Daoy (cell line): ENCODE results near the gene GRIA1. TPM values are rescaled to one million over a fixed set of nuclear protein-coding genes. Genes with fewer than 3 reads are reported as not detected.

ENCODE experiments used
- DNase-seq: peaks from one replicate; pipeline ENCODE4 v3.0.0-alpha.2; 2015; ENCODE audit warnings: low read depth
- total RNA-seq: library from RNA; depleted of rRNA; stranded (reverse); fragments of >200 nt; shearing (Covaris generic); gene quantifications from 2 replicates; pipeline ENCODE4 v1.2.3, GENCODE V29; 2014

The GRIA1 gene
- total RNA-seq, 1 experiment from 2014 or later = not detected

- no peak for DNase-seq
Observed at GRCh38 chr5:153780876-153781705, 290.6 kb downstream of the GRIA1 start.

GRCh38 chr5:153782589-153783361, 292.3 kb downstream of the GRIA1 start:
- no peak for DNase-seq

GRCh38 chr5:153783362-153783658, 292.8 kb downstream of the GRIA1 start:
- no peak for DNase-seq

- no peak for DNase-seq
Observed at GRCh38 chr5:153784277-153784676, 293.8 kb downstream of the GRIA1 start.

- no peak for DNase-seq
Observed at GRCh38 chr5:153791339-153791738, 300.9 kb downstream of the GRIA1 start.

GRCh38 chr5:153792305-153792704, 301.8 kb downstream of the GRIA1 start:
- no peak for DNase-seq

GRCh38 chr5:153793699-153794098, 303.2 kb downstream of the GRIA1 start:
- no peak for DNase-seq

- no peak for DNase-seq
Observed at GRCh38 chr5:153794327-153794726, 303.9 kb downstream of the GRIA1 start.

GRCh38 chr5:153796527-153796926, 306.1 kb downstream of the GRIA1 start:
- no peak for DNase-seq

- DNase-seq = no peak
Observed at GRCh38 chr5:153797484-153797883, 307.0 kb downstream of the GRIA1 start.

- DNase-seq = no peak
Observed at GRCh38 chr5:153798830-153799229, 308.4 kb downstream of the GRIA1 start.

- DNase-seq = no peak
Observed at GRCh38 chr5:153799466-153799865, 309.0 kb downstream of the GRIA1 start.

GRCh38 chr5:153802050-153802821, 311.8 kb downstream of the GRIA1 start:
- no peak for DNase-seq

GRCh38 chr5:153807801-153808200, 317.3 kb downstream of the GRIA1 start:
- DNase-seq = no peak

- no peak for DNase-seq
Observed at GRCh38 chr5:153809166-153809565, 318.7 kb downstream of the GRIA1 start.

GRCh38 chr5:153813901-153814300, 323.4 kb downstream of the GRIA1 start:
- DNase-seq = no peak

GRCh38 chr5:153816870-153817269, 326.4 kb downstream of the GRIA1 start:
- DNase-seq = no peak

- DNase-seq = no peak
Observed at GRCh38 chr5:153818626-153819025, 328.2 kb downstream of the GRIA1 start.

GRCh38 chr5:153823036-153823435, 332.6 kb downstream of the GRIA1 start:
- DNase-seq = no peak

- DNase-seq = no peak
Observed at GRCh38 chr5:153824909-153825308, 334.4 kb downstream of the GRIA1 start.

- DNase-seq = no peak
Observed at GRCh38 chr5:153827397-153827796, 336.9 kb downstream of the GRIA1 start.

- no peak for DNase-seq
Observed at GRCh38 chr5:153829510-153830065, 339.1 kb downstream of the GRIA1 start.
